DND-41 (cell line): ENCODE measurements around the gene CCND2.

Source experiments
- EZH2 ChIP-seq: IDR thresholded peaks from 3 replicates; pipeline ENCODE4 v1.6.1; 2012; ENCODE audit warnings: borderline replicate concordance, low read depth, mild to moderate bottlenecking, moderate library complexity, low read length, inconsistent platforms; ENCODE audit not compliant: severe bottlenecking
- TF ChIP-seq, protein P1 (sequence below): IDR thresholded peaks from 2 replicates; pipeline ENCODE4 v1.5.1; 2012; ENCODE audit warnings: borderline replicate concordance, low read length, moderate library complexity, mild to moderate bottlenecking; ENCODE audit not compliant: poor library complexity, severe bottlenecking; ENCODE audit errors: extremely low read depth

- TF ChIP-seq, protein P1, sequence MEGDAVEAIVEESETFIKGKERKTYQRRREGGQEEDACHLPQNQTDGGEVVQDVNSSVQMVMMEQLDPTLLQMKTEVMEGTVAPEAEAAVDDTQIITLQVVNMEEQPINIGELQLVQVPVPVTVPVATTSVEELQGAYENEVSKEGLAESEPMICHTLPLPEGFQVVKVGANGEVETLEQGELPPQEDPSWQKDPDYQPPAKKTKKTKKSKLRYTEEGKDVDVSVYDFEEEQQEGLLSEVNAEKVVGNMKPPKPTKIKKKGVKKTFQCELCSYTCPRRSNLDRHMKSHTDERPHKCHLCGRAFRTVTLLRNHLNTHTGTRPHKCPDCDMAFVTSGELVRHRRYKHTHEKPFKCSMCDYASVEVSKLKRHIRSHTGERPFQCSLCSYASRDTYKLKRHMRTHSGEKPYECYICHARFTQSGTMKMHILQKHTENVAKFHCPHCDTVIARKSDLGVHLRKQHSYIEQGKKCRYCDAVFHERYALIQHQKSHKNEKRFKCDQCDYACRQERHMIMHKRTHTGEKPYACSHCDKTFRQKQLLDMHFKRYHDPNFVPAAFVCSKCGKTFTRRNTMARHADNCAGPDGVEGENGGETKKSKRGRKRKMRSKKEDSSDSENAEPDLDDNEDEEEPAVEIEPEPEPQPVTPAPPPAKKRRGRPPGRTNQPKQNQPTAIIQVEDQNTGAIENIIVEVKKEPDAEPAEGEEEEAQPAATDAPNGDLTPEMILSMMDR, result no peak
- TF ChIP-seq EZH2, result no peak
Measured at GRCh38 chr12:4230526-4230925, 43.0 kb upstream of the CCND2 start.
